ENCODE measurements around the gene NBAS.
"Not testable (repeated sequence)": the region's sequence is repeated elsewhere in the genome, so short reads cannot be mapped to it uniquely, and the experiment has no call there.

The NBAS gene

GRCh38 chr2:15412309-15412708 lies 148.8 kb downstream of the NBAS start:
- DNase-seq (ENCODE audit: low read depth) = no peak

GRCh38 chr2:15410884-15411283 lies 150.2 kb downstream of the NBAS start:
- DNase-seq (ENCODE audit: low read depth) = no peak

GRCh38 chr2:15408759-15409158 lies 152.4 kb downstream of the NBAS start:
- no peak for DNase-seq (ENCODE audit: low read depth)

GRCh38 chr2:15407666-15408065 lies 153.5 kb downstream of the NBAS start:
- DNase-seq (ENCODE audit: low read depth) = no peak

- DNase-seq (ENCODE audit: low read depth) = not testable (repeated sequence)
Observed at GRCh38 chr2:15404511-15404910, 156.6 kb downstream of the NBAS start.

GRCh38 chr2:15400240-15400826 lies 160.8 kb downstream of the NBAS start:
- no peak for DNase-seq (ENCODE audit: low read depth)

GRCh38 chr2:15399241-15399640 lies 161.9 kb downstream of the NBAS start:
- no peak for DNase-seq (ENCODE audit: low read depth)

- no peak for DNase-seq (ENCODE audit: low read depth)
Observed at GRCh38 chr2:15391751-15392150, 169.4 kb downstream of the NBAS start.

GRCh38 chr2:15389895-15390294 lies 171.2 kb downstream of the NBAS start:
- DNase-seq (ENCODE audit: low read depth) = no peak

GRCh38 chr2:15389326-15389700 lies 171.8 kb downstream of the NBAS start:
- no peak for DNase-seq (ENCODE audit: low read depth)

- no peak for DNase-seq (ENCODE audit: low read depth)
Observed at GRCh38 chr2:15388406-15389325, 172.5 kb downstream of the NBAS start.

GRCh38 chr2:15385184-15385583 lies 175.9 kb downstream of the NBAS start:
- DNase-seq (ENCODE audit: low read depth) = no peak

- DNase-seq (ENCODE audit: low read depth) = no peak
Observed at GRCh38 chr2:15383695-15384350, 177.3 kb downstream of the NBAS start.

- no peak for DNase-seq (ENCODE audit: low read depth)
Observed at GRCh38 chr2:15378148-15378908, 182.8 kb downstream of the NBAS start.

GRCh38 chr2:15377202-15377601 lies 183.9 kb downstream of the NBAS start:
- no peak for DNase-seq (ENCODE audit: low read depth)

- DNase-seq (ENCODE audit: low read depth) = no peak
Observed at GRCh38 chr2:15372019-15372418, 189.1 kb downstream of the NBAS start.

GRCh38 chr2:15369129-15369528 lies 192.0 kb downstream of the NBAS start:
- no peak for DNase-seq (ENCODE audit: low read depth)

GRCh38 chr2:15367715-15368114 lies 193.4 kb downstream of the NBAS start:
- no peak for DNase-seq (ENCODE audit: low read depth)

GRCh38 chr2:15367205-15367604 lies 193.9 kb downstream of the NBAS start:
- DNase-seq (ENCODE audit: low read depth) = no peak

GRCh38 chr2:15365411-15365810 lies 195.7 kb downstream of the NBAS start:
- no peak for DNase-seq (ENCODE audit: low read depth)

- no peak for DNase-seq (ENCODE audit: low read depth)
Observed at GRCh38 chr2:15364561-15364960, 196.6 kb downstream of the NBAS start.

- no peak for DNase-seq (ENCODE audit: low read depth)
Observed at GRCh38 chr2:15363734-15364133, 197.4 kb downstream of the NBAS start.
